Body of pancreas (tissue), 4 donors: Measurements from ENCODE around the gene FBXO38. TPM values are rescaled to one million over a fixed set of nuclear protein-coding genes. Genes with fewer than 3 reads are reported as not detected.

ENCODE experiments used
- ATAC-seq: fragments of 150-250 bp; one replicate; pipeline ENCODE4 v1.9.1; 2016
- DNase-seq, 4 donors: peaks; one replicate each; pipeline ENCODE4 v3.0.0-alpha.2; 2019
- H3K27ac ChIP-seq, 4 donors: fragments of 200-600 bp; sonication (generic); 1 replicate in 3 of 4; 2 replicates in 1 of 4; pipeline versions ENCODE4 v1.5.1 to v1.6.1; 2016 to 2019; ENCODE audit warnings: mild to moderate bottlenecking in 1 of 4, mixed read lengths in 1 of 4, moderate library complexity in 1 of 4
- H3K27me3 ChIP-seq, 2 donors: fragments of 200-600 bp; sonication (generic); one replicate each; pipeline ENCODE4 v1.6.0; 2016; ENCODE audit warnings: mild to moderate bottlenecking in 1 of 2
- H3K36me3 ChIP-seq, 2 donors: fragments of 200-600 bp; sonication (generic); replicated peaks in 1 of 2; 2 replicates each; pipeline ENCODE4 v1.5.1; 2016; ENCODE audit warnings: low read depth in 2 of 2; ENCODE audit not compliant: insufficient read depth in 1 of 2
- H3K4me1 ChIP-seq: fragments of 200-600 bp; sonication (generic); one replicate; pipeline ENCODE4 v1.6.0; 2016
- H3K4me3 ChIP-seq, 2 donors: fragments of 200-600 bp; sonication (generic); 1 replicate in 1 of 2; 2 replicates in 1 of 2; pipeline ENCODE4 v1.5.1; 2016 to 2019
- H3K9me3 ChIP-seq, 3 donors: fragments of 200-600 bp; sonication (generic); 1 replicate in 2 of 3; 2 replicates in 1 of 3; pipeline ENCODE4 v1.5.1; 2016
- POLR2A ChIP-seq, 3 donors: fragments of 450-650 bp; IDR thresholded peaks; one replicate each; pipeline ENCODE4 v1.6.1; 2016; ENCODE audit warnings: antibody characterized with exemption in 3 of 3, mild to moderate bottlenecking in 2 of 3
- WGBS, 2 donors: methylation state at CpG; one replicate each; pipeline ENCODE4 v1.1.5; 2017; 5-methylcytosine and 5-hydroxymethylcytosine counted together
- intact Hi-C: fragments of 100-400 bp; cut with DNase I; formaldehyde crosslinking; loops from one replicate; pipeline ENCODE4 v1.15.1; 2023
- total RNA-seq, 2 donors: library from RNA; depleted of rRNA; stranded (reverse); fragments of >200 nt; gene quantifications; one replicate each; pipeline ENCODE4 v1.1.0, GENCODE V29; 2016
- TF ChIP-seq, protein P1 (sequence below), 7 experiments: fragments of 450-650 bp in 4 of 7; fragments of 200-600 bp in 3 of 7; sonication (generic) in 3 of 7; IDR thresholded peaks; one replicate each; pipeline ENCODE4 v1.5.1; 2016 to 2019; ENCODE audit warnings: antibody characterized with exemption in 7 of 7

FBXO38 gene
- total RNA-seq, 2 donors from 2014 or later = 37.9 to 45.7 TPM

DNA sequence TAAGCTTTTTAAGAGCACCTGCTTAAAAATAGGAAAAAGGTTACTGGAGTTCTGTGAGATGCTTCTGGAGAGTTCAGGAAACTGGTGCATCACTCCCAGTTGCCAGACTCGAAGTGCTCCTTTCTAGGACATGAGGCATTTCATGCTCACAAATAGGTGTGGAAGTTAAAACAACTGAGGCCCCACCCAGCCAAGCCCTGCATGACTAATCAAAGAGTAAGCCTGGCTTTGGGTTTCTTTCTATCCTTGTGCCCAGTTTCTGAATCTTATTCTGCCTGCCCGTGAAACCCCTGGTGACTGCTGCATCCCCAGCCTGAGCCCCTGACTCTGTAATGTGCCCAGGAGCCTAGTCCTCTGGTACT lies 40.7 kb upstream of the FBXO38 start:
- Histone ChIP-seq H3K4me1 (no peaks in the 10 kb centered on the region), H3K27me3 (no peaks in the 10 kb centered on the region), H3K9me3 (peaks cover 0 to 3% (median 0%) of the 10 kb centered on the region in 3 donors), H3K27ac (no peak overlapping the region), H3K4me3 (no peak overlapping the region), H3K36me3 (no peaks in the 10 kb centered on the region)
- intact Hi-C loops = no loop called here
- ATAC-seq (no peak), DNase-seq (no peak)
- 74 to 75% methylated on average over 2 of the region's 2 CpGs for WGBS, 2 donors
- TF ChIP-seq, protein P1, sequence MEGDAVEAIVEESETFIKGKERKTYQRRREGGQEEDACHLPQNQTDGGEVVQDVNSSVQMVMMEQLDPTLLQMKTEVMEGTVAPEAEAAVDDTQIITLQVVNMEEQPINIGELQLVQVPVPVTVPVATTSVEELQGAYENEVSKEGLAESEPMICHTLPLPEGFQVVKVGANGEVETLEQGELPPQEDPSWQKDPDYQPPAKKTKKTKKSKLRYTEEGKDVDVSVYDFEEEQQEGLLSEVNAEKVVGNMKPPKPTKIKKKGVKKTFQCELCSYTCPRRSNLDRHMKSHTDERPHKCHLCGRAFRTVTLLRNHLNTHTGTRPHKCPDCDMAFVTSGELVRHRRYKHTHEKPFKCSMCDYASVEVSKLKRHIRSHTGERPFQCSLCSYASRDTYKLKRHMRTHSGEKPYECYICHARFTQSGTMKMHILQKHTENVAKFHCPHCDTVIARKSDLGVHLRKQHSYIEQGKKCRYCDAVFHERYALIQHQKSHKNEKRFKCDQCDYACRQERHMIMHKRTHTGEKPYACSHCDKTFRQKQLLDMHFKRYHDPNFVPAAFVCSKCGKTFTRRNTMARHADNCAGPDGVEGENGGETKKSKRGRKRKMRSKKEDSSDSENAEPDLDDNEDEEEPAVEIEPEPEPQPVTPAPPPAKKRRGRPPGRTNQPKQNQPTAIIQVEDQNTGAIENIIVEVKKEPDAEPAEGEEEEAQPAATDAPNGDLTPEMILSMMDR (IDR thresholded peaks at IDR 0.05) = no peak
- no peak for TF ChIP-seq POLR2A (IDR thresholded peaks at IDR 0.05)

DNA sequence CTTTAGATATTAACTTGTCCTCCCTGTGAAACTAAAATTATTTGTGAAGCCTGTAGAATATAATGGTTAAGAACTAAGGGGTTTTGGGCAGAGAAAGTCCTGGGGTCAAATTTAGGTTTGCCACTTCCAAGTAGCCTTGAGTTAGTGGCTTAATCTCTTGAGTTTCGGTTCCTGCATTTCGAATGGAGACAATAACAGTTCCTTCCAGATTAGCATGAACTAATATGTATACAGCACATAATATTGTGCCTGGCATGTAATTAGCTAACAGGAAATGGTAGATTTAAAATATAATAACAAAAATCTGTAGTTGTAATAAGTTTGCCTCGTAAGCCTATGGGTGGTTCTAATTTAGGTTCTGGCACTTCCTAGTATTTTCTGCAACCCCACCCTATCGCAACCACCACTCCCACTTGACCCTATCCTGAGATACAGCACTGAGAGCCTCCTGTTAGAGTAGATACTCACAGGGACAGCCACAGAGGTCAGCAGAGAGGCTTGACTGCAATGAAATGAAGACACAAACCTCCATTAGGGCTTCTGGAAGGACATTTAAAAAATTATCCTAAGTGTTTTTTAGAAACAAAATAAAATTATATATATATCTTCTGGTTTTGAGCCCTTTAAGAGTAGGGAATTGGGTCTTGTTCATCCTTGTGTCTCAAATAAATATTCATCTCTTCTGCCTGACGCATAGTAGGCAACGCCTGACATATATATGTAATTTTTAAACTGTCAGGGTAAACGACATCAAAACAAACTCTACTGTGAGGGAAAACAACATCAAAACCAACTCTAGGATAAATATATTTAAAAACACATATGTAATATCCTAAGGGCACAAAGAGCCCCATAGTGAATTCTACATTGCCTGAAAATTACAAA lies 39.9 kb upstream of the FBXO38 start:
- Histone ChIP-seq H3K4me3 (no peak overlapping the region), H3K27ac (no peak overlapping the region), H3K27me3 (no peaks in the 10 kb centered on the region), H3K36me3 (no peaks in the 10 kb centered on the region), H3K4me1 (no peaks in the 10 kb centered on the region), H3K9me3 (peaks cover 0 to 3% (median 0%) of the 10 kb centered on the region in 3 donors)
- WGBS, 2 donors = 73 to 77% methylated on average over 7 of the region's 7 CpGs
- intact Hi-C loops = no loop called here
- ATAC-seq = no peak
- no peak for DNase-seq
- no peak for TF ChIP-seq POLR2A (IDR thresholded peaks at IDR 0.05)
- TF ChIP-seq, protein P1 (IDR thresholded peaks at IDR 0.05) = no peak

DNA sequence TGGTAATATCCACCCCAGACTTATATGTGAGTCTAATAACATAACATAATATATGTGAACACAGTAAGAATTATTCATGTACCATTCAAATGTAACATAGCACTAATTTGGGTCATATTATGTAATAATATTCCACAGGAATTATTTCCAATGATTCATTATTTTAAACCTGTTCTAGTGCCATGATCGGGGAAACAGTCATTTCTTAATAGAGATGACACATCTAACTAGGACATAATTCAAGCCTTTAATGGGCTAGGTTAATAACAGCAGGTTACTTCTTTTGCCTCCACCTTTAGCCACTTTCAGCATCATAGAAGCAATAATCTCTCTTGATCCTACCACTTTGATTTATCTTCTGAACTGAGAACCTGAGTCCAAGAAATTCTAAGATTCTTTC lies 36.1 kb upstream of the FBXO38 start:
- Histone ChIP-seq H3K36me3 (no peaks in the 10 kb centered on the region), H3K4me1 (no peaks in the 10 kb centered on the region), H3K27me3 (no peaks in the 10 kb centered on the region), H3K9me3 (no peaks in the 10 kb centered on the region), H3K4me3 (no peak overlapping the region), H3K27ac (no peak overlapping the region)
- 75 to 96% methylated on average over 1 of the region's 1 CpG for WGBS, 2 donors
- DNase-seq (no peak), ATAC-seq (no peak)
- intact Hi-C loops = no loop called here
- TF ChIP-seq, protein P1 (IDR thresholded peaks at IDR 0.05) = no peak
- TF ChIP-seq POLR2A (IDR thresholded peaks at IDR 0.05) = no peak

DNA sequence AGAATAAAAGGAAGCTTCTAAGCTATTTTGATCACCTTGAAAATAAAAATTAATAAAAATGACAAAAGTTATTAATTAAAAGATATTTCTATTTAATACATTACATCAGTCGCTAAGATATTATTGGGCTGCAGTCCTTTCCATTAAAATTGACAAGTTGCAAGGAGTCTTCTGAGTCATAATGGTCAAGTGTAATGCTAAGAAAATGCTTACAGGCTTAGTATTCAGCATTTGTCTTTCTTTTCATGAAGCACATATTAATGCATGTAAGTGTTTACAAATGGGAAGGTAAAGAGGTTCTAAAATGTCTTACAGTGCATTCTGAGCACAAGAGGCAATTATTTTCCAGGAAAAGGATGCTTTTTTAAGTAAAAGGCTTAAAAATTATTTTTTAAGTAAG lies 31.1 kb upstream of the FBXO38 start:
- DNase-seq = no peak
- 79 to 82% methylated on average over 1 of the region's 1 CpG for WGBS, 2 donors

More for the DNA sequence above, 31.1 kb upstream of the FBXO38 start:
- H3K27me3 ChIP-seq = no peaks in the 10 kb centered on the region
- H3K27ac ChIP-seq = no peak overlapping the region
- H3K4me3 ChIP-seq = no peak overlapping the region
- no peaks in the 10 kb centered on the region for H3K36me3 ChIP-seq
- no peak for ATAC-seq
- TF ChIP-seq, protein P1 (IDR thresholded peaks at IDR 0.05) = no peak
- no peak for TF ChIP-seq POLR2A (IDR thresholded peaks at IDR 0.05)
- no peaks in the 10 kb centered on the region for H3K4me1 ChIP-seq
- no peaks in the 10 kb centered on the region for H3K9me3 ChIP-seq
- intact Hi-C loops = no loop called here
